Ammon's horn (tissue), 1 donor: Measurements from ENCODE around the gene RBFOX2.
"Not testable (repeated sequence)": the region's sequence is repeated elsewhere in the genome, so short reads cannot be mapped to it uniquely, and the experiment has no call there.

Source experiments
- DNase-seq: peaks from one replicate; pipeline ENCODE4 v3.0.0-alpha.2; 2016; ENCODE audit warnings: low spot score

RBFOX2 gene

GRCh38 chr22:36042240-36042639 is 13.6 kb upstream of the RBFOX2 start:
- peak; percentile 36 for DNase-seq

DNA sequence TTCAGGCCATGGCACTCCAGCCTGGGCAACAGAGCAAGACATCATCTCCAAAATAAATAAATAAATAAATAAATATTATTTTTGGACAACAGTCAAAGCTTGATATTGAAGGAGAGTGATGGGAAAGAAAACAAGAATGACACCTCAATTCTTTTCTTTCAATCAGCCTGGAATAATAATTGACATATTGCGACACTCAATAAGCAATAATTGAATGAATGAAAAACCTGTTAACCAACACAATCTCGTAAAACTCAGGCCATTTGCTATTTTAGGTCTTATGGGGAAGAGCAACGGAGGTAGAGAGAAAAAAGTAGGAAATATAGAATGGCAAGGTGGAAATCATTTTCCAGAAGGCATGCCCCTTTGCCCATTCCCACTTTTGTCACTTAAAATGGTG is 10.5 kb upstream of the RBFOX2 start:
- DNase-seq: no peak

DNA sequence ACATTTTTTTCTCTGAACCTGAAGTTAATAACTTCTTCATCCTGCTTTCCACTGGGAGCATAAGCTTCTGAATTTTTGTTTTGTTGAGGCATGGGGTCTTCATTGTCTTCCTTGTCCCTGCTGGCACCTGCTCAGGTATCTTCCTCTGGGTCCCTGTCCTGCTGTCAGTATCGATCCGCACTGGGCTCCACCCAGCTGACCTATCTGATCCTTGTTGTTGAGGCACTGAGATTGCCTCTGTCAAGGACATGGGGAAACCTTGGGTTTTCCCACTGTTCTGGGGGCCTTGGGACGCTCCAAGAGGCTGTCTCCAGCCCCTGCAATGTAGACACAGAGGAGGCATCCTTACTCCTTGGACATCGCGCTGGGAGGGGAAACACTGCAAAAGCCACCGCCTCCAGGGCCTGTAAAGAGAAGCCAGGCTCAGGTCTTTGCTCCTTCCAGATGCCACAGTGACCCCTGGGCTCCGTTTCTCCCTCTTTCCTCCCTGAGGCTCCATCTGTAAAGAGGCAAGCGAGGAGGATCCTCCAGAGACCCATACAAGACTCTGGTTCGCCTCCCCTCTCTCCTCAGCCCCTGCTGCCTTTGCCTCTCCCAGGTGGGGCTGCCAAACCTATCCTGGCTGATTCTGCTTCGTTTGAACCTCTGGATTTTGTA is 8.6 kb upstream of the RBFOX2 start:
- no peak for DNase-seq

- DNase-seq: no peak
These were observed 7.6 kb upstream of the RBFOX2 start for GRCh38 chr22:36036167-36036624.

DNA sequence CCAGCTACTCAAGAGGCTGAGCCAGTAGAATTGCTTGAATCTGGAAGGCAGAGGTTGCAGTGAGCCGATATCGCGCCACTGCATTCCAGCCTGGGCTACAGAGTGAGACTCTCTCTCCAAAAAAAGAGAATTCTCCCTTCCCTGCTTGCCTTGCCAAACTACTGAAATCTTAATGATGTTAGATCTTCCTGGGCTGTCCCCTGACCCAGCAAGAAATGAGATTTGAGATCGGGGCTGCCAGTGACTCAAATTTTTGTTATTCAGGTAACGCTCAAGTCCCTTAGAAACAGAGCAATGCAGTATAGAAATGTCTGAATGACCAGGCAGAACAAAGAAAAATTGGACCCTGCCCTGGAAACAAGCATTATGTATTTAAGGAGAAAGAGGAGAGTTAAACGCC is 4.0 kb upstream of the RBFOX2 start:
- no peak for DNase-seq

DNA sequence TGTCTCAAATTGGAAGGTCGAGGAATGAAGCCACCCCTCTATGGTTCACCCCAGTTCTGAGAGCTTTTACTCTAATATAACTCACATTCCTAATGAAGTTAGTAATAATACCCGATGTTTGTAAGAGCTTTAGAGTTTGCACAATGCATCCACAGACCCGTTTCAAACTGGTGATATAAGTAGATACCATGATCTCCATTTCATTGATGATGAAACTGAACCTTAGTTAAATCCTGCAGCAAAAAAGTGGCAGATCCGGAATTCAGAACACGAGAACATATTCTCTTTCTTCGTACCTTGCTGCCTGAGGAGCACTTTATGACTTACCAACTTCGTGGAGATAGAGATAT is 757 bp upstream of the RBFOX2 start:
- DNase-seq: no peak

- peak; percentile 18 for DNase-seq
These were observed 534 bp downstream of the RBFOX2 start for GRCh38 chr22:36027935-36028645.

DNA sequence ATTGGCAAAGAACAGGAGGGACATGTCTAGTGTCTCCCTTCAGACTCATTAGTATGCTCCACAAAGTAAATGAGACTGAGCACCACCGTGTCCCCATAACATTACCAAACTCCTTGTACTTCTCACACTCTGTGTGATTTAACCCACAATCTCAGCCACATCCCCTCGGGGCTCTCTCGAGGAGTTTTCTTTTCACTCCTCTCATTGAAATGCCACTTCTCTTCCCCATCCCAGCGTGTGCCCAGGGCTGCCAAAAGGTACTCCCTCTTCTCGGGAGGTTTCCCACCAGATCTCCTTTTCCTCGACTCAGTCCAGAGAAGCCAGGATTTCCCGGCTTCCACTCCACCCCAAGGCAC is 1.1 kb downstream of the RBFOX2 start:
- DNase-seq: peak; percentile 25

DNA sequence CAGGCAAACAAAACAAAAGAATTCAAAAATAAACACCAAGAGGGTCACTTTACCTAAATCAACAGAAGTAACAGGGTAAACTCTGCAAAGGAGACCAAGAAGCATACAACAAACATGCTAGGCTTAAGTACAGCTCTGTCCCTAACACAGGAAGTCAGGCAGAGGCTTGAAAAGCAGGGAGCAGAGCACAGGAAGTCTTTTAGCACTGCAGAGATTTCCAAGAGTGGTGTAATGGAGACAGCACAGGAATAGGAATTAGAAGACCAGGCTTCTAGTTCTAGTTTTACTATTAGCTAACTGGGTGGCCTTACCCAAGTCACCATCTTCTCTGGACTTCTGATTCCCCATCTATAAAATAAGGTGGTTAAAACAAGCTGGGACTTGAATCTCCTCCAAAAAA is 1.9 kb downstream of the RBFOX2 start:
- peak; percentile 42 for DNase-seq

DNA sequence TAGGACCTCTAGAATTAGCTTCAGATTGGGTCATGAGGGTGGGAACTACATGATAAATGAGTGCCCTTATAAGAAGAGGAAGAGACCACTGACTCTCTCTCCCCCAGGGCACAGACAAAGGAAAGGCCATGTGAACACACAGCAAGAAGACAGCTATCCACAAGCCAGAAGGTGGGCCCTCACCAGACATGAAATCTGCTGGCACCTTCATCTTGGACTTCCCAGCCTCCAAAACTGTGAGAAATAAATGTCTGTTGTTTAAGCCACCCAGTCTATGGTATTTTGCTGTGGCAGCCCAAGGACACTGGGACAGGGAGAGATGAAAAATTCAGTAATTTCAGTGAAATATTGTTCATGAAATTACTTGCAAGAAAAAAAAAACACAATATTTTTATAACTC is 5.9 kb downstream of the RBFOX2 start:
- DNase-seq: no peak

- DNase-seq: no peak
These were observed 6.5 kb downstream of the RBFOX2 start for GRCh38 chr22:36022162-36022561.

DNA sequence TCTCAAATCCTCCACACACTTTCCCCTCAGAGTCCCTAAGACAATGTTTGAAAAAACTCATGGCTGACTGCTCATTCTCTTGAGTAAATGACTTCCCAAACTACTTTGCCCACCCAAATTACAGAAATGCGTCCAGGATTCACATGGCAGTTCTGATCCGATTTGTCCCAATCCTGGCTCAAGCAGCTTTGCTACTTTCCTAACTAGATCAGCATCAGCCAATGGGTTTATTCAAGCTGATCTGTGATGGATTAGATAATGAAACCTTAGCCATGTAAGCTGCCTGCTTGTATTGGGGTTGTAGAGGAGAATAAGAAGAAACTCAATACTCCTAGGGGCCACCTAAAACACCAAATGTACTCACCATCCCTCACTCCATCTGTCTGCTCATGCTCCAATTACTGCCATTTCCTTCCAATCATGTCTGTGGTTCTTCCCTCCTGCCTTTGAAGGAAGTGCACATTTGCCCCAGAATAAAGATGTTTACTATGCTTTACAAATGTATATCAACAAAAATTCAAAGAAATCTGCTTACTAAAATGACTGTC is 6.9 kb downstream of the RBFOX2 start:
- no peak for DNase-seq

- not testable (repeated sequence) for DNase-seq
These were observed 7.8 kb downstream of the RBFOX2 start for GRCh38 chr22:36020865-36021264.

DNA sequence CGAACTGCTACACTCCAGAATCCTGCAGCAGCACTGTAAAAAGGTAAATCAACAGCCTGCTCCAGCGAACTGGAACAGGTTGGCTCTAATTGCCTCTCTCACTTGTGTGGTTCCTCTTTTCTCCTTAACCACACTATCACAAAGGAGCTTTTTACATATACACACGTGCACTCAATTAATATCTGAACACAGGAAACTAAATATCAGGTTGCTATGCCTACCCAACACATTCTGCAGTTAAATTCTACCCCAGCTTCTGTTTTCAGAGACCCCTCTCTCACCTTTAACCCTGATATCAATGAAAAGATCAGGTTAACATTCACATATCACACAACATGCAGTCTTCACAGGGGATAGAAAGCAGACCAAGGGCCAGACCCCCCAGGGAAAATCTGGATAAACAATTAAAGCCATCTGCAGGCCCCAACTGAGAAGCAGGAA is 11.0 kb downstream of the RBFOX2 start:
- DNase-seq: no peak

DNA sequence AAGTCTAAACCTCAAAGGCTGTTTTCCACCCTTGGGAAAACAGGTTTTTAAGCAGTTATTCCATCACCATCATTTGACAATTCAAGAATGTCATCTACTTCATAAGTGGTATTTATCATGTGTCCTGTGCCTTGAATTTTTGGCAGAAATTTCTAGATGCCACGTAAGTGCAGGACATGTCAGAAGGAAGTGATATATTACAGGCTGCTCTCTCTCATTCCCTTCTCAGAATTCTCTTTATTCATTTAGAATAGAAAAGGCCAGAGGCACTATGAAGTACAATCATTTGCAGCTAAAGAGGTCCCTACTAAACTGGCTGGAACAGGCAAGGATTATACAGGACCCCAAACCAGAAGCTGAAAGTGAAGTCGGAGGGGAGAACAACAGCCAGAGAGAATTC is 11.9 kb downstream of the RBFOX2 start:
- no peak for DNase-seq

GRCh38 chr22:36015811-36016529 is 12.7 kb downstream of the RBFOX2 start:
- no peak for DNase-seq

- DNase-seq: no peak
These were observed 13.3 kb downstream of the RBFOX2 start for GRCh38 chr22:36015155-36015810.

- DNase-seq: no peak
These were observed 14.0 kb downstream of the RBFOX2 start for GRCh38 chr22:36014546-36015074.

GRCh38 chr22:36012332-36012731 is 16.3 kb downstream of the RBFOX2 start:
- DNase-seq: no peak

- DNase-seq: no peak
These were observed 17.7 kb downstream of the RBFOX2 start for GRCh38 chr22:36010882-36011281.

DNA sequence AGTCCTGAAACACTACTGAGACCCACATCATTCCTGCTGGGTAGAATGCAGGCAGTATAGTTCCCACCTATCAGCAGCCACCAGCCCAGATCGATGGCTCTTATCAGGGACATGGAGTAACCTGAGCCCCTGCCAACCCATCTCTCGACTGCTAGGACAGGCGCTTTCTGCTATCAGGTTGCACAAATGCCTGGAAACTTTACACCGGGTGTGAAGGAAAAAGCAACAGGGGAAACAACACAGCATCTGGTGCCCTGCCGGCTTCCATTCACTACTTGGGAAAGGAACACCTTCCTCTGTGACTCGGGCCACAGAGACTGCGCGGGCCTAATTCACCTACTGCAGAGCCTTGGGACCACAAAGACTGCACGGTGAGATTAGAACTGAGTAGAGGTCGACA is 18.5 kb downstream of the RBFOX2 start:
- DNase-seq: no peak

DNA sequence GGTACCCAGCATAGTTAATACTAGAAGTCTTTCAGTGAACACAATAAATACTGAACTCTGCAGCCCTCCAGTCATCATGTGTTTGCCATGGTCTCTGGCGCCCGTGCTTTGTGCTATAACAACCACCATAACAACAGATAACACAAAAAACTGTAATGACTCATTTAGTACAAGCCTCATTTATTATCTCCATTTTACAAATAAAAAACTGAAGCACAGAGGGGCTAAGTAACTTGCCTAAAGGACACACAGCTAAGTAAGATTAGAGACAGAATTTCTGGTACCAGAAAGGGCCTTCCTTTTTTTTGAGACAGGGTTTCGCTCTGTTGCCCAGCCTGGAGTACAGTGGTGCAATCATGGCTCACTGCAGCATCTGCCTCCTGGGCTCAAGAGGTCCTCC is 19.5 kb downstream of the RBFOX2 start:
- no peak for DNase-seq
